ENCODE results near the gene MIP. TPM values are rescaled to one million over a fixed set of nuclear protein-coding genes. Genes with fewer than 3 reads are reported as not detected.

The MIP gene
- total and polyA plus RNA-seq, 2 of the 13 experiments (the other 11 are each of a cell fraction or from before 2014, with no cell fraction given) = not detected

DNA sequence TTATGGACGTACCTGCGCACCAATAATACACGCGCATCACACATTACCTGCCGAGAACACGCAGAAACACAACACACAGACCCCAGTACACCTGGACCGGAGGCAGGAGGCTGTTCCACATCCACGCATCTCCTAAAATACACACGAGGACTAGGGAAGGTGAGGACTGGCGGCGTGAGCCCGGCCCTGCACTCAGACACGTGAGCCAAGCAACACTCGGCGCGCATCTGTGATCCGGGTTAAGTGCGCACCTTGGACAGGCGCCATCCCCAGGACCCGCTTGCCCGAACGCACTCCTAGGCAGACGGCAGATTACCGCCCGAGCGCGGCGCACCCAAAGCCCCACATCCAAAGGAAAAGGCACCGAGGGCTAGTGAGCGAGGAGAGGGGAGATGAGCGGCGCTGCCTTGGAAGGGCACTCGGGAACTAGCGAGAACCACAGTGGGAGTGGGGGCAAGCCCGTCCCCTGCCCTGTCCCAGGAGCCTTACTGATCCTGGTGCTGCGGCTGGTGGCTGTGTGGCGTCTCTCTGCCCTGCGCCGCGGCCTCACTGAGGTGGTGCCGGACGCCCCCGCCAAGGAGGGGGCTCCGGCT is 33.1 kb upstream of the MIP start (continued):
- TF ChIP-seq, protein P1, sequence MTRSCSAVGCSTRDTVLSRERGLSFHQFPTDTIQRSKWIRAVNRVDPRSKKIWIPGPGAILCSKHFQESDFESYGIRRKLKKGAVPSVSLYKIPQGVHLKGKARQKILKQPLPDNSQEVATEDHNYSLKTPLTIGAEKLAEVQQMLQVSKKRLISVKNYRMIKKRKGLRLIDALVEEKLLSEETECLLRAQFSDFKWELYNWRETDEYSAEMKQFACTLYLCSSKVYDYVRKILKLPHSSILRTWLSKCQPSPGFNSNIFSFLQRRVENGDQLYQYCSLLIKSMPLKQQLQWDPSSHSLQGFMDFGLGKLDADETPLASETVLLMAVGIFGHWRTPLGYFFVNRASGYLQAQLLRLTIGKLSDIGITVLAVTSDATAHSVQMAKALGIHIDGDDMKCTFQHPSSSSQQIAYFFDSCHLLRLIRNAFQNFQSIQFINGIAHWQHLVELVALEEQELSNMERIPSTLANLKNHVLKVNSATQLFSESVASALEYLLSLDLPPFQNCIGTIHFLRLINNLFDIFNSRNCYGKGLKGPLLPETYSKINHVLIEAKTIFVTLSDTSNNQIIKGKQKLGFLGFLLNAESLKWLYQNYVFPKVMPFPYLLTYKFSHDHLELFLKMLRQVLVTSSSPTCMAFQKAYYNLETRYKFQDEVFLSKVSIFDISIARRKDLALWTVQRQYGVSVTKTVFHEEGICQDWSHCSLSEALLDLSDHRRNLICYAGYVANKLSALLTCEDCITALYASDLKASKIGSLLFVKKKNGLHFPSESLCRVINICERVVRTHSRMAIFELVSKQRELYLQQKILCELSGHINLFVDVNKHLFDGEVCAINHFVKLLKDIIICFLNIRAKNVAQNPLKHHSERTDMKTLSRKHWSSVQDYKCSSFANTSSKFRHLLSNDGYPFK (CRISPR knock-in tag; IDR thresholded peaks at IDR 0.05; ENCODE audit: borderline replicate concordance) = 0 out of 2 replicates have a peak, but pooled peaks have one; percentile 15
- TF ChIP-seq, protein P2, sequence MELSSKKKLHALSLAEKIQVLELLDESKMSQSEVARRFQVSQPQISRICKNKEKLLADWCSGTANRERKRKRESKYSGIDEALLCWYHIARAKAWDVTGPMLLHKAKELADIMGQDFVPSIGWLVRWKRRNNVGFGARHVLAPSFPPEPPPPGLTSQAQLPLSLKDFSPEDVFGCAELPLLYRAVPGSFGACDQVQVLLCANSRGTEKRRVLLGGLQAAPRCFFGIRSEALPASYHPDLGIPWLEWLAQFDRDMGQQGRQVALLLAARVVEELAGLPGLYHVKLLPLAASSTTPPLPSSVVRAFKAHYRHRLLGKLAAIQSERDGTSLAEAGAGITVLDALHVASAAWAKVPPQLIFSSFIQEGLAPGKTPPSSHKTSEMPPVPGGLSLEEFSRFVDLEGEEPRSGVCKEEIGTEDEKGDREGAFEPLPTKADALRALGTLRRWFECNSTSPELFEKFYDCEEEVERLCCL (CRISPR knock-in tag; IDR thresholded peaks at IDR 0.05; ENCODE audit: borderline replicate concordance) = peak; percentile 68; the same call in 1 of the 2 replicates
- TF ChIP-seq SAP130 (CRISPR knock-in tag; IDR thresholded peaks at IDR 0.05; ENCODE audit: low read depth) = peak; percentile 47
- TF ChIP-seq, protein P3, sequence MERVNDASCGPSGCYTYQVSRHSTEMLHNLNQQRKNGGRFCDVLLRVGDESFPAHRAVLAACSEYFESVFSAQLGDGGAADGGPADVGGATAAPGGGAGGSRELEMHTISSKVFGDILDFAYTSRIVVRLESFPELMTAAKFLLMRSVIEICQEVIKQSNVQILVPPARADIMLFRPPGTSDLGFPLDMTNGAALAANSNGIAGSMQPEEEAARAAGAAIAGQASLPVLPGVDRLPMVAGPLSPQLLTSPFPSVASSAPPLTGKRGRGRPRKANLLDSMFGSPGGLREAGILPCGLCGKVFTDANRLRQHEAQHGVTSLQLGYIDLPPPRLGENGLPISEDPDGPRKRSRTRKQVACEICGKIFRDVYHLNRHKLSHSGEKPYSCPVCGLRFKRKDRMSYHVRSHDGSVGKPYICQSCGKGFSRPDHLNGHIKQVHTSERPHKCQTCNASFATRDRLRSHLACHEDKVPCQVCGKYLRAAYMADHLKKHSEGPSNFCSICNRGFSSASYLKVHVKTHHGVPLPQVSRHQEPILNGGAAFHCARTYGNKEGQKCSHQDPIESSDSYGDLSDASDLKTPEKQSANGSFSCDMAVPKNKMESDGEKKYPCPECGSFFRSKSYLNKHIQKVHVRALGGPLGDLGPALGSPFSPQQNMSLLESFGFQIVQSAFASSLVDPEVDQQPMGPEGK (CRISPR knock-in tag; IDR thresholded peaks at IDR 0.05) = 0 out of 2 replicates have a peak, but pooled peaks have one; percentile 43
- TF ChIP-seq MED8 (CRISPR knock-in tag; IDR thresholded peaks at IDR 0.05; ENCODE audit: insufficient replicate concordance) = peak; percentile 43
- TF ChIP-seq SPEN (CRISPR knock-in tag; IDR thresholded peaks at IDR 0.05; ENCODE audit: low read depth) = peak; percentile 31; the same call in 1 of the 2 replicates
- 0 out of 2 replicates have a peak, but pooled peaks have one; percentile 50 for TF ChIP-seq KDM4B (CRISPR knock-in tag; IDR thresholded peaks at IDR 0.05)
- peak; percentile 84 for TF ChIP-seq GZF1 (CRISPR knock-in tag; IDR thresholded peaks at IDR 0.05)
- peak; percentile 55 for TF ChIP-seq ARNTL (CRISPR knock-in tag; IDR thresholded peaks at IDR 0.05)
- TF ChIP-seq IRF2 (CRISPR knock-in tag; IDR thresholded peaks at IDR 0.05) = no peak; the same call in 1 of the 2 replicates
- peak; percentile 53; the same call in 1 of the 2 replicates for TF ChIP-seq ZNF263 (CRISPR knock-in tag; IDR thresholded peaks at IDR 0.05)
- no peak for TF ChIP-seq SNAI1 (CRISPR knock-in tag; IDR thresholded peaks at IDR 0.05; ENCODE audit: borderline replicate concordance)
- no peak for TF ChIP-seq ZNF383 (CRISPR knock-in tag; IDR thresholded peaks at IDR 0.05; ENCODE audit: borderline replicate concordance)
- TF ChIP-seq SMARCE1 (IDR thresholded peaks at IDR 0.05; ENCODE audit: borderline replicate concordance) = no peak
- TF ChIP-seq SYNCRIP (IDR thresholded peaks at IDR 0.05; ENCODE audit: insufficient read depth, low read depth, low read length) = no peak
- no peak for TF ChIP-seq SMC3 (IDR thresholded peaks at IDR 0.05; ENCODE audit: low read length)
- TF ChIP-seq FOXC1 (CRISPR knock-in tag; IDR thresholded peaks at IDR 0.05; ENCODE audit: borderline replicate concordance) = peak; percentile 77
- no peak for TF ChIP-seq ZNF264 (CRISPR knock-in tag; IDR thresholded peaks at IDR 0.05)
- no peak for TF ChIP-seq HES4 (CRISPR knock-in tag; IDR thresholded peaks at IDR 0.05; ENCODE audit: borderline replicate concordance)
- peak; percentile 47; the same call in 1 of the 2 replicates for TF ChIP-seq KMT2B (CRISPR knock-in tag; IDR thresholded peaks at IDR 0.05)
- peak; percentile 63; the same call in 1 of the 2 replicates for TF ChIP-seq AHR (CRISPR knock-in tag; IDR thresholded peaks at IDR 0.05)
- TF ChIP-seq ZNF225 (CRISPR knock-in tag; IDR thresholded peaks at IDR 0.05) = peak; percentile 78; the same call in 1 of the 2 replicates
- TF ChIP-seq U2AF2 (IDR thresholded peaks at IDR 0.05; ENCODE audit: low read depth, low read length) = no peak
- TF ChIP-seq ZNF678 (CRISPR knock-in tag; IDR thresholded peaks at IDR 0.05) = no peak
- 0 out of 2 replicates have a peak, but pooled peaks have one; percentile 13 for TF ChIP-seq ZNF329 (CRISPR knock-in tag; IDR thresholded peaks at IDR 0.05; ENCODE audit: low read depth)
- no peak for TF ChIP-seq TARDBP (CRISPR knock-in tag; IDR thresholded peaks at IDR 0.05)

All from HepG2 (cell line).